HG03575 (cell line): Measurements from ENCODE around the gene SREBF2.

ENCODE experiments used
- ATAC-seq: cut with Tn5 transposase; IDR thresholded peaks from one replicate; pipeline ENCODE4 v1.9.1; 2021; ENCODE audit not compliant: unreplicated experiment, insufficient number of reproducible peaks, low FRiP score; ENCODE audit errors: extremely low read depth

Gene SREBF2

GRCh38 chr22:41832553-41833368 lies at the start of gene SREBF2:
Gene SREBF2, plus strand, starts transcription at chr22:41833105. Its CDS starts 166 bp downstream, at chr22:41833271.
- peak; percentile 48 for ATAC-seq

- ATAC-seq = no peak
Measured at GRCh38 chr22:41787331-41787730, 45.6 kb upstream of the SREBF2 start.

DNA sequence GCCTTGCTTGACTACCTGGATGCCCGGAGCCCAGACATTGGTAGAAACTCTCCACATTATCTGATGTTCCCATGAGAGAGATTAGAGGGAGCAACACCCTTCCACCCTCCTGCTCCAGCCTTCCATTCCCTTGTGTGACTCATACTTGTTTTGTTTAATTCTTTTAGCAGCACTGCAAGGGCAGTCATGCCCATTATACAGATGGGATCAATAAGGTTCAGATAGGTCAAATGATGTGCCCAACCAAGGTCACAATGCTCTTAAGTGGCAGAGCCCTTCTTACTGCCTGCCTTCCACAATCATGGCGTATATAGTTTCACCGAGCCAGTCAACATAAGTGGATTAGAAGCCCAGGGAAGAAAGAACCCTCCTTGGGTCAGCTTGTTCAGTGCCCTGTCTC lies 39.0 kb upstream of the SREBF2 start:
- no peak for ATAC-seq

DNA sequence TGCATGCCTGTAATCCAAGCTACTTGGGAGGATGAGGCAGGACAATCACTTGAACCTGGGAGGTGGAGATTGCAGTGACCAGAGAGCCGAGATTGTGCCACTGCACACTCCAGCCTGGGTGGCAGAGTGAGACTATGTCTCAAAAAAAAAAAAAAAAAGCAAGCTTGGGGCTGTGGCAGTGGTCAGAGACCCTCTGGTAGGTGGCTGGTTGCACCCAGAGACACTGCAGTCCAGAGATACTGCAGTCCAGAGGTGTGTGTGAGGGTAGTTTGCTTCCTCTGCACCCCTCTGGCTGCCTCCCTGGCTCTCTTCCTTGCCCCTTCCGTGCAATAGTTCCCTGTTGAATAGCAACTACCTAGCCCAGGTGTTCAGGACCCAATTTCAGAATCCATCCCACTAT lies 34.2 kb upstream of the SREBF2 start:
- ATAC-seq = no peak

DNA sequence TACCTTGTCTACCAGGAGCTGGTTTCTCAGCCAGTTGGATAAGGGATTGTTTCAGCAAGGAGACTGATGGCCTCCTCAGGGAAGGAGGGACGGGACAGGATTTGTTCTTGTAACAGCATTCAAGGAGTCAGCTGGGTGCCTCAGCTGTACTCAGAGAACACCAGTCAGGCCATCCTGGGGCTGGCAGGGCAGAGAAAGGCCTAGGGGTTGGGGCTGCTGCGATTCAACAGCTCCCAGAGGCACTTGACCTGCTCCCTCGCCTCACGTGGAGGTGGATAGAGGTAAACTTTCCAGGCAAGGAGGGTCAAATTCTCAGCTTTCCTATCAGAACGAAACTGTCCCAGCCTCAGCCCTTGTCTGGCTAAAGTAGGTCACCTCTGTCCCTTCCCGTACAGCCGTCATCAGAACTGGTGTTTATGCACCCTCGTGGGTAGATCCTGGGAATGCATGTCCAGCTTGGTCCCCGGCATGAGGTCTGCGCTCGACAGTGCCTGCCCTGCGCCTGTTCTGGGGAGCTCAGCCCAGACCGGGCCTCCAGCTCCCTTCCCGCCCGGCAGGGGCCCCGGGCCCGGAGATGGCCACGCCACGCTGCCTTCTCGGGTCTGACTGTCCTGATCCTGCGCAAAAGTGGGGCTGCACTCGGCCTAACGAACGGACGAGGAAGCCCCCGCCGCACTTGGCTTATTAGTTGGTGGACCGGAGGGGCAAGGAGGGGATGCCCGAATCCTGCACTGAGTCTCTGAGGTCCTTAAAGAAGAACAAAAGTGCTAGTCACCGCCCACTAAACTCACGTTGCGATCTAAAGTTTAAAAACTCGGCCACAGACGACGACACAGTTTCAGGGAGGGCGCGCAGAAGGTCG lies 33.2 kb upstream of the SREBF2 start:
- ATAC-seq = no peak

- ATAC-seq = no peak
Measured at GRCh38 chr22:41800348-41801146, 32.4 kb upstream of the SREBF2 start, which contains the start of gene CCDC134. Gene CCDC134, plus strand, starts transcription at chr22:41800679. Its CDS starts 8,212 bp downstream, at chr22:41808891.

- no peak for ATAC-seq
Measured at GRCh38 chr22:41801147-41801819, 31.6 kb upstream of the SREBF2 start.

DNA sequence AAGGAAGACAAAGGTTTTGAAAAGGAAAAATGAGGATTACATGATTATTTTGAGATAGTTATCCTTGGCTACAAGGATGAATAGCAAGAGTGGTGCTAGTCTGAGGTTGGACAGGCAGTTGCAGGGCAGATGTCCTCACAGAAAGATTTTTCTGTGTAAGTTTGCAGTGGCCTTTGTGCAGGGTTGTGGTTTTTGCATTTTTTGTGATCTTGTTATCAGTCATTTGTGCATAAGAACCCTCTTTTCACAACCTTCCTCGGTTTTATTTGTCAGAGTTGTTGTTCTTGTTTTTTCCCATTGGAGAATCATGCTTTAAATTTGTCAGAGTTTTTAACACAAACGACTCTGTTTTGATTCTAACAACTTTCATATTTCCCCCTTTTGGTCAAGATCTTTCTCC lies 31.0 kb upstream of the SREBF2 start:
- ATAC-seq = no peak

DNA sequence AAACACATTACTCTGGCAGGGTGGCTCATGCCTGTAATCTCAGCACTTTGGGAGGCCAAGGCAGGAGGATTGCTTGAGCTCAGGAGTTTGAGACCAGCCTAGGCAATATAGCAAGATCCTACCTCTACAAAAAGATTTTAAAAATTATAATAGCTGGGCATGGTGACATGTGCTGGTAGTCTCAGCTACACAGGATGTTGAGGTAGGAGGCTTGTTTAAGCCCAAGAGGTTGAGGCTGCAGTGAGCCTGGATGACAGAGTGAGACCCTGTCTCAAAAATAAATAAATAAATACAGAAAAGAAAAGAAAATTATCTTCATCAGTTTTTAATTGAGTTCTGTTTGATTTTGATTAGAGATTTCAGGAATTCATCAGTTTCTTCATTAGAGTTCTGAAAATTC lies 27.3 kb upstream of the SREBF2 start:
- no peak for ATAC-seq

GRCh38 chr22:41808400-41808799 lies 24.5 kb upstream of the SREBF2 start:
- no peak for ATAC-seq

DNA sequence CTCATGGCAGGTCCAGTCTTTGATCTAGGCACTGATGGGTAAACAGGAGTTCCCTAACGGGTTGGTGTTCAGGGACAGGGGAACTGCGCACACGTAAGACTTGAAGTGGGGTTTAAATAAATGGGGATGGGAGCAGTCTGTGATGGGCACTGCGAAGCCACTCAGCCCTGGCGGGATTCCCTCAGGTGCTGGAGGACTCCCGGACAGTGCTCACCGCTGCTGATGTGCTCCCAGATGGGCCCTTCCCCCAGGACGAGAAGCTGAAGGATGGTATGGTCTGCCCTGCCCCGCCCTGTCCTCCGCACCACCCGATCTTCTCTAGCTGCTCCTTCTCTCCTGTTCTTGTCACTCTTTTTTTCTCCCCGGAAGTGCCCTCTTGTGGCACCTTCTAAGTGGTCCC lies 22.9 kb upstream of the SREBF2 start:
- ATAC-seq = no peak

GRCh38 chr22:41812805-41813545 lies 19.9 kb upstream of the SREBF2 start:
- no peak for ATAC-seq

- no peak for ATAC-seq
Measured at GRCh38 chr22:41813726-41814410, 19.0 kb upstream of the SREBF2 start.

- no peak for ATAC-seq
Measured at GRCh38 chr22:41815716-41816115, 17.2 kb upstream of the SREBF2 start.

GRCh38 chr22:41816241-41816640 lies 16.7 kb upstream of the SREBF2 start:
- ATAC-seq = no peak

- no peak for ATAC-seq
Measured at GRCh38 chr22:41816871-41817270, 16.0 kb upstream of the SREBF2 start.

GRCh38 chr22:41818011-41818410 lies 14.9 kb upstream of the SREBF2 start:
- ATAC-seq = no peak

DNA sequence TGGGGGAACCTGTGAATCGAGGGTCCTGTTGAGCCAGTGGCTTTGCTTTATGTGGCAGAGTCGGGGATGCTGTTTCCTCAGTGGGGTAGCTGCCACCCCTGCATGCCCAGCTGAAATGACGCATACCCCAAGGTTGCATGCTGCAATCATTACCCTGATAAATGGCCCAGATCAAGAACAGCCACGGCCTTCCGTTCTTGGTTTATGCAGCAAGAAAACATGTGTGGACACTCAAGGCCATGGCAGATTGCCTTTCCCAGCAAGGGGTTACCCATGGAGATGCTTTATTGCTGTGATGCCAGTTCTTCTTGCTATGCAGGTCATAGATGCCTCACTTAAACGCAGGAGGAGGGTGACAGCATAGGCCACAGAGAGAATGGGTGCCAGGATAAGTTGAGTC lies 14.3 kb upstream of the SREBF2 start:
- ATAC-seq = no peak
